ENCODE data around the gene RNF181. TPM values are rescaled to one million over a fixed set of nuclear protein-coding genes. Genes with fewer than 3 reads are reported as not detected.

The RNF181 gene
- polyA plus RNA-seq, 1 of the 3 experiments (the other 2 are of a cell fraction) = 312 TPM

GRCh38 chr2:85607268-85608215, 12.0 kb downstream of the RNF181 start:
- WGBS (ENCODE audit: low lambda C conversion rate) = 95% methylated on average over 9 of the region's 9 CpGs
- ChIA-PET CTCF (no interaction called here), POLR2A (interaction anchor here (0.7 to 1.4 kb wide), 2 partner anchors 12 to 679 kb away, joined by 3 to 4 read pairs; partner anchors contain the start of gene RNF181)
- Histone ChIP-seq H3K9ac (no peak overlapping the region), H3K9me2 (no peaks in the 10 kb centered on the region), H3K4me1 (ENCODE audit: control insufficient read depth in 1 of 2, insufficient read depth in 2 of 2, low read depth in 1 of 2, low read length in 1 of 2) (peaks cover 6 to 20% of the 10 kb centered on the region in 2 experiments; a peak in 2 of 4 replicates), H3K27me3 (ENCODE audit: insufficient read depth) (no peaks in the 10 kb centered on the region), H3K9me3 (no peaks in the 10 kb centered on the region), H3F3A (replicated peaks; ENCODE audit: insufficient read depth) (peaks cover 31% of the 10 kb centered on the region), H3K4me3 (ENCODE audit: low read depth in 2 of 2, low read length in 1 of 2) (no peak overlapping the region), H3K27ac (ENCODE audit: low read depth in 2 of 2, low read length in 1 of 2) (no peak overlapping the region; a peak in 1 of 4 replicates), H4K20me1 (ENCODE audit: insufficient read depth) (no peaks in the 10 kb centered on the region), H3K36me3 (replicated peaks in 1 of 2; ENCODE audit: control insufficient read depth in 1 of 2, insufficient read depth in 2 of 2, low read length in 1 of 2) (peaks cover 21 to 33% of the 10 kb centered on the region in 2 experiments), H3K79me2 (ENCODE audit: insufficient read depth) (peaks cover 59% of the 10 kb centered on the region), H3K4me2 (no peak overlapping the region), H2AFZ (ENCODE audit: low read depth) (no peak overlapping the region)
- DNase-seq = no peak
- TF ChIP-seq JUND (IDR thresholded peaks at IDR 0.05) (no peak), FOXJ3 (CRISPR knock-in tag; IDR thresholded peaks at IDR 0.05) (no peak), MEF2A (IDR thresholded peaks at IDR 0.05; ENCODE audit: borderline replicate concordance, low read depth) (no peak), CTCF (IDR thresholded peaks at IDR 0.05) (no peak), TEAD4 (IDR thresholded peaks at IDR 0.05; ENCODE audit: borderline replicate concordance, insufficient read depth) (no peak), EZH2phosphoT487 (IDR thresholded peaks at IDR 0.05; ENCODE audit: borderline replicate concordance, low read depth) (no peak)

DNA sequence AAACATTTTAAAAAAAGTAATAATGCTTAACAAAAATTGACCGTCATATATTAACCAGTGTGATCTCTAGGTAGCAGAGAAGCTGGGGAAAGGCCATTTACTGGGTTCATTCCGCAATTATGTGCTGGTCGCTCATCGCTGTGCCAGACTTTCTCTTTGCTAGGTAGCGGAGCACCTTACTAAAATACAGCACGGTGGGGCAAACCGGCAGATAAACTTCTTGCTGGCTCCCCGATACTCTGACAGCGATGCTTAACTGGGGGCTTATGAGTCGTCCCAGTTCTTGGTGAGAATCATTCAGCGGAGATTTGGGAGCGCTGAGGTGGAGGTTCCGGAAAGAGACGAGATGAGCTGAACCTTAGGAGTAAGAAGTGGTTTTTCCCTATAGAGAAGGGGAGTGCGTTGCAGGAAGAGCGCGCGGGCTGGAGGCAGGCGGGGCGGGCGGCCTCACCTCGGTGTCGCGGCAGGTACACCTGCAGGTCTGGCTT, 15.7 kb downstream of the RNF181 start:
- H3K27ac ChIP-seq (ENCODE audit: low read depth in 2 of 2, low read length in 1 of 2) = peak overlapping the region; percentile 74 to 81; a peak in 3 of 4 replicates
- WGBS (ENCODE audit: low lambda C conversion rate) = 9% methylated on average over 22 of the region's 24 CpGs
- POLR2A ChIA-PET = interaction anchor here (0.6 to 1.5 kb wide), 13 partner anchors 9 to 293 kb away, joined by 3 to 10 read pairs (median 3); partner anchors contain the start of genes ELMOD3, GGCX, RETSAT and RNF181
- TF ChIP-seq GABPA (IDR thresholded peaks at IDR 0.05; ENCODE audit: low read depth) = no peak
- TF ChIP-seq USF2 (IDR thresholded peaks at IDR 0.05; ENCODE audit: borderline replicate concordance, low read depth, low read length) = no peak
- no peak for TF ChIP-seq JUND (IDR thresholded peaks at IDR 0.05)
- no peak for TF ChIP-seq EZH2phosphoT487 (IDR thresholded peaks at IDR 0.05; ENCODE audit: borderline replicate concordance, low read depth)
- TF ChIP-seq, protein P1, sequence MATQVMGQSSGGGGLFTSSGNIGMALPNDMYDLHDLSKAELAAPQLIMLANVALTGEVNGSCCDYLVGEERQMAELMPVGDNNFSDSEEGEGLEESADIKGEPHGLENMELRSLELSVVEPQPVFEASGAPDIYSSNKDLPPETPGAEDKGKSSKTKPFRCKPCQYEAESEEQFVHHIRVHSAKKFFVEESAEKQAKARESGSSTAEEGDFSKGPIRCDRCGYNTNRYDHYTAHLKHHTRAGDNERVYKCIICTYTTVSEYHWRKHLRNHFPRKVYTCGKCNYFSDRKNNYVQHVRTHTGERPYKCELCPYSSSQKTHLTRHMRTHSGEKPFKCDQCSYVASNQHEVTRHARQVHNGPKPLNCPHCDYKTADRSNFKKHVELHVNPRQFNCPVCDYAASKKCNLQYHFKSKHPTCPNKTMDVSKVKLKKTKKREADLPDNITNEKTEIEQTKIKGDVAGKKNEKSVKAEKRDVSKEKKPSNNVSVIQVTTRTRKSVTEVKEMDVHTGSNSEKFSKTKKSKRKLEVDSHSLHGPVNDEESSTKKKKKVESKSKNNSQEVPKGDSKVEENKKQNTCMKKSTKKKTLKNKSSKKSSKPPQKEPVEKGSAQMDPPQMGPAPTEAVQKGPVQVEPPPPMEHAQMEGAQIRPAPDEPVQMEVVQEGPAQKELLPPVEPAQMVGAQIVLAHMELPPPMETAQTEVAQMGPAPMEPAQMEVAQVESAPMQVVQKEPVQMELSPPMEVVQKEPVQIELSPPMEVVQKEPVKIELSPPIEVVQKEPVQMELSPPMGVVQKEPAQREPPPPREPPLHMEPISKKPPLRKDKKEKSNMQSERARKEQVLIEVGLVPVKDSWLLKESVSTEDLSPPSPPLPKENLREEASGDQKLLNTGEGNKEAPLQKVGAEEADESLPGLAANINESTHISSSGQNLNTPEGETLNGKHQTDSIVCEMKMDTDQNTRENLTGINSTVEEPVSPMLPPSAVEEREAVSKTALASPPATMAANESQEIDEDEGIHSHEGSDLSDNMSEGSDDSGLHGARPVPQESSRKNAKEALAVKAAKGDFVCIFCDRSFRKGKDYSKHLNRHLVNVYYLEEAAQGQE (IDR thresholded peaks at IDR 0.05; ENCODE audit: low read depth, low read length) = no peak
- TF ChIP-seq FOXJ3 (CRISPR knock-in tag; IDR thresholded peaks at IDR 0.05) = no peak
- no peak for TF ChIP-seq EP300 (IDR thresholded peaks at IDR 0.05; ENCODE audit: borderline replicate concordance in 1 of 2, low read depth in 1 of 2, low read length in 1 of 2)
- no peak for TF ChIP-seq NRF1 (IDR thresholded peaks at IDR 0.05; ENCODE audit: low read depth, low read length)
- no peak for TF ChIP-seq SMC3 (IDR thresholded peaks at IDR 0.05; ENCODE audit: low read depth, low read length)
- TF ChIP-seq YY1 (IDR thresholded peaks at IDR 0.05; ENCODE audit: low read depth) = no peak
- no peak for TF ChIP-seq ZBTB33 (IDR thresholded peaks at IDR 0.05; ENCODE audit: borderline replicate concordance, low read depth)
- no peak for TF ChIP-seq NFIC (IDR thresholded peaks at IDR 0.05; ENCODE audit: borderline replicate concordance)

More for the DNA sequence above, 15.7 kb downstream of the RNF181 start:
- CTCF ChIA-PET = interaction anchor here (1.6 to 1.8 kb wide), 2 partner anchors 9 to 26 kb away, joined by 4 to 6 read pairs; partner anchors contain the start of gene TMEM150A
- Histone ChIP-seq H3K4me3 (ENCODE audit: low read depth in 2 of 2, low read length in 1 of 2) (peak overlapping the region; percentile 79 to 93), H3K4me2 (peak overlapping the region; percentile 96), H3K79me2 (ENCODE audit: insufficient read depth) (peaks cover 65% of the 10 kb centered on the region), H3K9me3 (no peaks in the 10 kb centered on the region), H3K36me3 (replicated peaks in 1 of 2; ENCODE audit: control insufficient read depth in 1 of 2, insufficient read depth in 2 of 2, low read length in 1 of 2) (peaks cover 21 to 29% of the 10 kb centered on the region in 2 experiments), H3K4me1 (ENCODE audit: control insufficient read depth in 1 of 2, insufficient read depth in 2 of 2, low read depth in 1 of 2, low read length in 1 of 2) (peaks cover under 1 to 8% of the 10 kb centered on the region in 2 experiments; a peak in 1 of 4 replicates), H3F3A (replicated peaks; ENCODE audit: insufficient read depth) (peaks cover 32% of the 10 kb centered on the region), H3K9ac (peak overlapping the region; percentile 81), H3K27me3 (ENCODE audit: insufficient read depth) (no peaks in the 10 kb centered on the region), H4K20me1 (ENCODE audit: insufficient read depth) (no peaks in the 10 kb centered on the region), H2AFZ (ENCODE audit: low read depth) (peak overlapping the region; percentile 98; the same call in 1 of the 2 replicates), H3K9me2 (no peaks in the 10 kb centered on the region)
- peak; percentile 31 for DNase-seq
